B cell (primary cell): Measurements from ENCODE around the gene ZNF827. TPM values are rescaled to one million over a fixed set of nuclear protein-coding genes. Genes with fewer than 3 reads are reported as not detected.

Source experiments
- ATAC-seq: fragments of 200-7000 bp; cut with Tn5 transposase; one replicate; pipeline ENCODE4 v1.10.0; 2021; ENCODE audit warnings: low read depth, mild to moderate bottlenecking, moderate number of reproducible peaks, moderate library complexity
- CTCF ChIA-PET: fragments of 350-600 bp; sonication (Branson Sonifier 250); formaldehyde crosslinking; loops from one replicate; lab custom pipeline; 2021; ENCODE audit warnings: antibody characterized with exemption, inconsistent platforms; lab: Charles Lee
- POLR2A ChIA-PET: fragments of 350-600 bp; sonication (Branson Sonifier 250); formaldehyde crosslinking; loops from one replicate; lab custom pipeline; 2021; ENCODE audit warnings: antibody characterized with exemption; lab: Charles Lee
- DNase-seq: peaks from one replicate; pipeline ENCODE4 v3.0.0; 2013
- H2AFZ ChIP-seq: 2 replicates; pipeline ENCODE4 v1.6.1; 2012; ENCODE audit warnings: mild to moderate bottlenecking, low read depth, low read length; ENCODE audit not compliant: insufficient read depth, poor library complexity, severe bottlenecking
- H3K27ac ChIP-seq, 2 donors: 1 replicate in 1 of 2; 2 replicates in 1 of 2; pipeline ENCODE4 v1.5.1; 2012 to 2013; ENCODE audit warnings: low read length in 2 of 2, mild to moderate bottlenecking in 2 of 2, moderate library complexity in 1 of 2
- H3K27me3 ChIP-seq, 4 experiments: fragments of 200-600 bp in 1 of 4; sonication (generic) in 1 of 4; replicated peaks in 1 of 4; 1 replicate in 2 of 4; 2 replicates in 2 of 4; pipeline versions ENCODE4 v1.6.1 to v1.7.0; 2013 to 2016; ENCODE audit warnings: low read length in 3 of 4, mild to moderate bottlenecking in 2 of 4, mixed read lengths in 1 of 4, moderate library complexity in 1 of 4; ENCODE audit not compliant: insufficient read depth in 4 of 4, control insufficient read depth in 3 of 4; ENCODE audit errors: control extremely low read depth in 1 of 4
- H3K36me3 ChIP-seq, 2 experiments: replicated peaks in 1 of 2; 1 replicate in 1 of 2; 2 replicates in 1 of 2; pipeline versions ENCODE4 v1.6.1 to v1.7.1; 2013; ENCODE audit warnings: low read length in 1 of 2; ENCODE audit not compliant: insufficient read depth in 2 of 2, control insufficient read depth in 1 of 2; ENCODE audit errors: control extremely low read depth in 1 of 2, extremely low read depth in 1 of 2
- H3K4me1 ChIP-seq, 2 donors: fragments of 200-600 bp in 1 of 2; sonication (generic) in 1 of 2; 1 replicate in 1 of 2; 2 replicates in 1 of 2; pipeline versions ENCODE4 v1.5.1 to v1.6.1; 2013 to 2017; ENCODE audit warnings: low read length in 2 of 2; ENCODE audit not compliant: control insufficient read depth in 2 of 2, insufficient read depth in 2 of 2
- H3K4me2 ChIP-seq: replicated peaks from 2 replicates; pipeline ENCODE3; 2012; ENCODE audit warnings: mild to moderate bottlenecking, low read depth, low read length; ENCODE audit not compliant: poor library complexity, severe bottlenecking
- H3K4me3 ChIP-seq, 5 experiments: fragments of 200-600 bp in 1 of 5; sonication (generic) in 1 of 5; 1 replicate in 3 of 5; 2 replicates in 2 of 5; pipeline versions ENCODE4 v1.5.1 to v1.7.0; 2011 to 2016; ENCODE audit warnings: low read length in 4 of 5, mild to moderate bottlenecking in 4 of 5, low read depth in 2 of 5, control low read depth in 1 of 5, moderate library complexity in 1 of 5; ENCODE audit not compliant: insufficient read depth in 1 of 5; ENCODE audit errors: control extremely low read depth in 1 of 5, extremely low read depth in 1 of 5
- H3K79me2 ChIP-seq: fragments of 200-600 bp; sonication (generic); one replicate; pipeline ENCODE4 v1.6.0; 2016; ENCODE audit warnings: low read length; ENCODE audit not compliant: control insufficient read depth, insufficient read depth
- H3K9ac ChIP-seq: fragments of 200-600 bp; sonication (generic); 2 replicates; pipeline ENCODE4 v1.6.1; 2017; ENCODE audit warnings: mild to moderate bottlenecking, low read length, moderate library complexity
- H3K9me3 ChIP-seq, 3 donors: one replicate each; pipeline versions ENCODE4 v1.6.1 to v1.7.1; 2013; ENCODE audit warnings: low read length in 2 of 3; ENCODE audit not compliant: control insufficient read depth in 2 of 3, insufficient read depth in 1 of 3; ENCODE audit errors: control extremely low read depth in 1 of 3
- H4K20me1 ChIP-seq: 2 replicates; pipeline ENCODE4 v1.6.0; 2012; ENCODE audit warnings: mild to moderate bottlenecking, low read length; ENCODE audit not compliant: insufficient read depth, control insufficient read depth, poor library complexity, severe bottlenecking
- H3K27ac Mint-ChIP-seq: one replicate; pipeline ENCODE4 v1.8.0; 2021; ENCODE audit warnings: mixed read lengths
- H3K27me3 Mint-ChIP-seq: one replicate; pipeline ENCODE4 v1.8.0; 2021; ENCODE audit warnings: mixed read lengths
- H3K4me1 Mint-ChIP-seq: one replicate; pipeline ENCODE4 v1.8.0; 2021; ENCODE audit warnings: mixed read lengths
- H3K4me3 Mint-ChIP-seq: one replicate; pipeline ENCODE4 v1.8.0; 2021; ENCODE audit warnings: mixed read lengths
- H3K9me3 Mint-ChIP-seq: one replicate; pipeline ENCODE4 v1.8.0; 2022; ENCODE audit warnings: mixed read lengths; ENCODE audit not compliant: insufficient read depth
- EZH2 ChIP-seq: IDR thresholded peaks from 2 replicates; pipeline ENCODE4 v1.6.1; 2012; ENCODE audit warnings: borderline replicate concordance, low read depth, mild to moderate bottlenecking, moderate library complexity, low read length; ENCODE audit not compliant: insufficient read depth, poor library complexity, severe bottlenecking
- WGBS: methylation state at CpG from one replicate; pipeline ENCODE4 v1.1.5; 2013; ENCODE audit warnings: missing lambda C conversion rate; ENCODE audit not compliant: insufficient coverage; 5-methylcytosine and 5-hydroxymethylcytosine counted together
- intact Hi-C: fragments of 100-400 bp; cut with micrococcal nuclease; formaldehyde crosslinking; loops from one replicate; pipeline ENCODE4 v1.10.0; 2022
- polyA plus RNA-seq: library from polyadenylated mRNA; depleted of rRNA; stranded (reverse); fragments of >200 nt; gene quantifications from 2 replicates; pipeline ENCODE4 v1.2.3, GENCODE V29; 2012
- total RNA-seq, 2 donors: library from RNA; stranded (reverse); fragments of 120-200 nt in 1 of 2; gene quantifications; 1 replicate in 1 of 2; 2 replicates in 1 of 2; pipeline versions ENCODE4 v1.2.3 to v1.2.4, GENCODE V29; 2013 to 2022
- TF ChIP-seq, protein P1 (sequence below): fragments of 200-600 bp; IDR thresholded peaks from one replicate; pipeline ENCODE4 v1.8.0; 2022; ENCODE audit warnings: antibody characterized with exemption, mild to moderate bottlenecking

Gene ZNF827
- total and polyA plus RNA-seq, 2 donors (not counting 1 experiment from before 2014, with no cell fraction given) = 20.6 to 30.1 TPM

DNA sequence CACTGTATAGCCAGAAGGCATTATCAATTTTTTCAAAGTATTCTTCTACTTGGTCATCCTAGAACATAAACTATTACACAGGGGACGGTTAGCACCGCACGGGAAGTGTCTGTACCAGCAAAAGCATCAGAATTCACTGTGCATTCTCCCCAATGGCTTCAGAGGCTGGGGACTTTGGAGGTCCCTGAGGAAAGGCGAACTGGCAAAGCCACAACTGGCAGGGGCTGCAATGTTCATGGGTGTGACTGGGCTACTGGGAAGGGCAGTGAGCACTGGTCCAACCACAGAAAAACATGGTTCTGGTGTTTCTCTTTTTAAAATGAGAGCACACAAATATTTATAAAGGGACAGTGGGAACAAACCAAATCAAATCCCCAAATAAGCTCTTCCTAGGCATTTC is 175.2 kb downstream of the ZNF827 start:
- CTCF ChIA-PET = no interaction called here

DNA sequence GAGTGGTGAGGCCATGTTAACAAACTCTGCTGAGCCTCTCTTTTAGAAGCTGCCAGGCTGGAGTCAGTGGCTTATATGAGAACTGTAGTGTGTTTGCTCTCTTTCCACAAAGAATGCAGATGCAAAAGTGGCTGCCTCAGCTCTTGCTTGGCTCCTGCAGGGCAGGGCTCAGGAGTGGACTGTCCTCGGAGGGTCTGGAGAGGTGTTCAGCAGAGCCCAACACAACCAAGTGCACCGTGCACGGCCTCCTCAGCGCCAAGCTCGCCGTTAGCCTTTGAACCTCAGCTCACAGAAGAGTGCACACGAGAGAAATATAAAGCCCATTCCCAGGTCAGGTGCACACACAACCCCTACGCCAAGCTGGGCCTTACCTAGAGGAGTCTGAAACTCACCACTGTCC is 175.9 kb downstream of the ZNF827 start:
- no peaks in the 10 kb centered on the region for H3K4me1 Mint-ChIP-seq
- Histone ChIP-seq H3K9me3 (no peaks in the 10 kb centered on the region), H3K79me2 (no peaks in the 10 kb centered on the region), H3K4me3 (no peak overlapping the region), H3K9ac (no peak overlapping the region), H3K27me3 (no peaks in the 10 kb centered on the region), H3K4me1 (no peaks in the 10 kb centered on the region), H3K36me3 (peaks cover 0 to 66% of the 10 kb centered on the region in 2 experiments), H2AFZ (no peak overlapping the region), H4K20me1 (no peaks in the 10 kb centered on the region), H3K4me2 (no peak overlapping the region), H3K27ac (no peak overlapping the region)
- ChIA-PET POLR2A (no interaction called here), CTCF (interaction anchor here (0.5 kb wide), 1 partner anchor 257 kb away, joined by 4 read pairs; no protein-coding TSS in a partner anchor)
- TF ChIP-seq, protein P1, sequence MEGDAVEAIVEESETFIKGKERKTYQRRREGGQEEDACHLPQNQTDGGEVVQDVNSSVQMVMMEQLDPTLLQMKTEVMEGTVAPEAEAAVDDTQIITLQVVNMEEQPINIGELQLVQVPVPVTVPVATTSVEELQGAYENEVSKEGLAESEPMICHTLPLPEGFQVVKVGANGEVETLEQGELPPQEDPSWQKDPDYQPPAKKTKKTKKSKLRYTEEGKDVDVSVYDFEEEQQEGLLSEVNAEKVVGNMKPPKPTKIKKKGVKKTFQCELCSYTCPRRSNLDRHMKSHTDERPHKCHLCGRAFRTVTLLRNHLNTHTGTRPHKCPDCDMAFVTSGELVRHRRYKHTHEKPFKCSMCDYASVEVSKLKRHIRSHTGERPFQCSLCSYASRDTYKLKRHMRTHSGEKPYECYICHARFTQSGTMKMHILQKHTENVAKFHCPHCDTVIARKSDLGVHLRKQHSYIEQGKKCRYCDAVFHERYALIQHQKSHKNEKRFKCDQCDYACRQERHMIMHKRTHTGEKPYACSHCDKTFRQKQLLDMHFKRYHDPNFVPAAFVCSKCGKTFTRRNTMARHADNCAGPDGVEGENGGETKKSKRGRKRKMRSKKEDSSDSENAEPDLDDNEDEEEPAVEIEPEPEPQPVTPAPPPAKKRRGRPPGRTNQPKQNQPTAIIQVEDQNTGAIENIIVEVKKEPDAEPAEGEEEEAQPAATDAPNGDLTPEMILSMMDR = no peak
- TF ChIP-seq EZH2 = no peak
- no peak overlapping the region for H3K4me3 Mint-ChIP-seq
- WGBS = 98% methylated on average over 6 of the region's 8 CpGs
- H3K27me3 Mint-ChIP-seq = no peaks in the 10 kb centered on the region
- H3K9me3 Mint-ChIP-seq = peaks cover 8% of the 10 kb centered on the region
- intact Hi-C loops = no loop called here
- ATAC-seq = no peak
- H3K27ac Mint-ChIP-seq = no peak overlapping the region
- DNase-seq = no peak

More for the DNA sequence above, 175.2 kb downstream of the ZNF827 start:
- Histone ChIP-seq H3K27ac (no peak overlapping the region), H3K4me1 (no peaks in the 10 kb centered on the region), H3K27me3 (no peaks in the 10 kb centered on the region), H3K9ac (no peak overlapping the region), H3K36me3 (peaks cover 2 to 66% of the 10 kb centered on the region in 2 experiments), H3K79me2 (no peaks in the 10 kb centered on the region), H2AFZ (no peak overlapping the region), H3K4me3 (no peak overlapping the region), H4K20me1 (no peaks in the 10 kb centered on the region), H3K4me2 (no peak overlapping the region), H3K9me3 (no peaks in the 10 kb centered on the region)
- no peaks in the 10 kb centered on the region for H3K4me1 Mint-ChIP-seq
- no peak overlapping the region for H3K27ac Mint-ChIP-seq
- DNase-seq (no peak), ATAC-seq (no peak)
- no peaks in the 10 kb centered on the region for H3K27me3 Mint-ChIP-seq
- TF ChIP-seq, protein P1 = no peak
- no peak for TF ChIP-seq EZH2
- H3K9me3 Mint-ChIP-seq = peaks cover 8% of the 10 kb centered on the region
- no peak overlapping the region for H3K4me3 Mint-ChIP-seq
- POLR2A ChIA-PET = no interaction called here
- WGBS = 97% methylated on average over 4 of the region's 4 CpGs
- intact Hi-C loops = no loop called here
